ENCODE results near the gene TPM4.

Gene TPM4

DNA sequence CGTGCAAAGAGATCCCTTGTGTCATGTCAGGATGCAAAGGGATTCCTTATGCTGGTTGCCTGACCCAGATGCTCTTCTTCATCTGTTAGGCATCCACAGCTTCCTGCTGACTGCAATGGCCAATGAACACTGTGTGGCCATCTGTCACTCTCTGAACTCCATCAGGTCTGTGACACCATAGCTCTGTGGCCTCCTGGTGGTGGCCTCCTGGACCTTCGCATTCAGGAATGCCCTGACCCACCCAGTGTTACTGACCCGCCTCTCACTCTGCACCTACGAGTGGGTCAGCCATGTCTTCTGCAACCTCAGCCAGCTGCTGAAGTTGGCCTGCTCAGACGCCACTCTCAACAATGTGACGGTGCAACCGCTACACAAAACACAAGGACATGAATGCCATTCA lies 23.9 kb upstream of the TPM4 start:
- no peak for DNase-seq (ENCODE audit: extremely low read depth, low read depth)
- TF ChIP-seq, protein P1, sequence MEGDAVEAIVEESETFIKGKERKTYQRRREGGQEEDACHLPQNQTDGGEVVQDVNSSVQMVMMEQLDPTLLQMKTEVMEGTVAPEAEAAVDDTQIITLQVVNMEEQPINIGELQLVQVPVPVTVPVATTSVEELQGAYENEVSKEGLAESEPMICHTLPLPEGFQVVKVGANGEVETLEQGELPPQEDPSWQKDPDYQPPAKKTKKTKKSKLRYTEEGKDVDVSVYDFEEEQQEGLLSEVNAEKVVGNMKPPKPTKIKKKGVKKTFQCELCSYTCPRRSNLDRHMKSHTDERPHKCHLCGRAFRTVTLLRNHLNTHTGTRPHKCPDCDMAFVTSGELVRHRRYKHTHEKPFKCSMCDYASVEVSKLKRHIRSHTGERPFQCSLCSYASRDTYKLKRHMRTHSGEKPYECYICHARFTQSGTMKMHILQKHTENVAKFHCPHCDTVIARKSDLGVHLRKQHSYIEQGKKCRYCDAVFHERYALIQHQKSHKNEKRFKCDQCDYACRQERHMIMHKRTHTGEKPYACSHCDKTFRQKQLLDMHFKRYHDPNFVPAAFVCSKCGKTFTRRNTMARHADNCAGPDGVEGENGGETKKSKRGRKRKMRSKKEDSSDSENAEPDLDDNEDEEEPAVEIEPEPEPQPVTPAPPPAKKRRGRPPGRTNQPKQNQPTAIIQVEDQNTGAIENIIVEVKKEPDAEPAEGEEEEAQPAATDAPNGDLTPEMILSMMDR (IDR thresholded peaks at IDR 0.05; ENCODE audit: low read depth, low read length): no peak

DNA sequence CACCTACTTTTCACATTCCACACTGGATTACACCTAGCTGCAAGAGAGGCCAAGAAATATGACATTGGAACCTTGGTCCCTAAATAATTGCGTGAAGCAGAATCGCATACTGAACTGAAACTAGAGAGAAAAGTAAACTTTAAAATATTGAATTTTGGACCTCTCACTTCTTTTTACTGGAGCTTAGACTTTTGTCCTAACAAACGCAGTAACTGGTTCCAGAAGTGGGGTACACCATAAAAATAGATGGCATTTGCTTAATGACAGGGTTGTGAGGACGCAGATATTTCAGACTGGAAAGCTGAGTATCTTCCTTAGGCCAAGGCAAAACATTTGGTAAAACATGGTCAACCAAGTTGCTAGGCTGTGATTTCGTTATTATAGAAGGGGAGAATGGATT lies 19.2 kb upstream of the TPM4 start:
- TF ChIP-seq, protein P1 (IDR thresholded peaks at IDR 0.05; ENCODE audit: low read depth, low read length): no peak
- DNase-seq (ENCODE audit: extremely low read depth, low read depth): no peak

DNA sequence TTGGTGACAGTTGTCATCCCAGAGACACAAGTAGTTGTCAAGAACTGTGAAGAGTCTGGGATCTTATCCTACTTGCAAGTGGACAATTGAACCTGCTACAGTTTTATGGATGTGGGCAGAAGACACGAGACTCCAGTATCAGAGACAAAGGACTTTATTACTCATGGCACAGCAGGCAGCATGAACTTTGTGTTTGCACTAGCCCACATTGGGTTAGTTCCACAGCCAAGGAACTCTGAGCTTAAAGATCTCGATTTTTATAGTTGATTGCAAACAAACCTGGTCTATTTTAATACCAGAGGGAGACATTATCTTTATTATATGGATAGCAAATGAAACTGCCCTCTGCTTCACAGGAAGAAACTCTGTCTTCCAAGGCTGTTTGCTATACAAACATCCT lies 16.0 kb upstream of the TPM4 start:
- TF ChIP-seq, protein P1 (IDR thresholded peaks at IDR 0.05; ENCODE audit: low read depth, low read length): no peak
- no peak for DNase-seq (ENCODE audit: extremely low read depth, low read depth)

DNA sequence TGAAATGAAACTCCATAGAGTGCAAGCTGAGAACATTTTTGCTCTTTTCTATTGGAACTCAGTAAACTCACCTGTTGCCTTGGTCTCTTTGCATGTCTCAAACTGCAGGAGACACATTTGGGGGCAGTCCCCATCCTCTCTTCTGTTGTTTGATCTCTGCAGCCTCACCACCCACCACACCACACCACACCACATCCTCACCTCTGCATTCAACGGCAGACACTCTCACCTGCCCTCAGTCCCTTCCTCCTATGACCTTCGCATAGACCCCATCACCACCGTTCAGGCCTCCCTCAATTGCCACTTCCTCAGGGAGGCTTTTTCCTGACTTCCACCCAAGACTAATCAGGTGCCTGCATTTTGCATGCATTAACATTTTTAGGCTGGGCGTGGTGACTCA lies 14.4 kb upstream of the TPM4 start:
- no peak for DNase-seq (ENCODE audit: extremely low read depth, low read depth)
- TF ChIP-seq, protein P1 (IDR thresholded peaks at IDR 0.05; ENCODE audit: low read depth, low read length): no peak

DNA sequence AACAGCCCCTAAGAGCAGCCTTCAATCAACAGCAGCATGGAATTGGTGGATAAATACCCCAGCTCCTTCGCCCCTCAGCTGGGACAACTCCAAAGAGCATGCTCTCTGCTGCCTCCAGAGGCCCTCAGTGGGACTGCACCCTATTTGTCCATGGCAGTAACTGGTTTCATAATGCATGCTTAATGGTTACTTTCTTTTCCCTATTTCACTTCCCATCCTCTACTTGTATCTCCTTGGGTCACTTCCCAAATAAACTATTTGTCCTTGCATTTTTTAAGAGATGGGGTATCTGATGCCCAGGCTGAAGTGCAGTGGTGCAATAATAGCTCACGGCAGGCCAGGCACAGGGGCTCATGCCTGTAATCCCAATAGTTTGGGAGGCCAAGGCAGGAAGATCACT lies 13.5 kb upstream of the TPM4 start:
- TF ChIP-seq, protein P1 (IDR thresholded peaks at IDR 0.05; ENCODE audit: low read depth, low read length): peak; percentile 85
- no peak for DNase-seq (ENCODE audit: extremely low read depth, low read depth)

DNA sequence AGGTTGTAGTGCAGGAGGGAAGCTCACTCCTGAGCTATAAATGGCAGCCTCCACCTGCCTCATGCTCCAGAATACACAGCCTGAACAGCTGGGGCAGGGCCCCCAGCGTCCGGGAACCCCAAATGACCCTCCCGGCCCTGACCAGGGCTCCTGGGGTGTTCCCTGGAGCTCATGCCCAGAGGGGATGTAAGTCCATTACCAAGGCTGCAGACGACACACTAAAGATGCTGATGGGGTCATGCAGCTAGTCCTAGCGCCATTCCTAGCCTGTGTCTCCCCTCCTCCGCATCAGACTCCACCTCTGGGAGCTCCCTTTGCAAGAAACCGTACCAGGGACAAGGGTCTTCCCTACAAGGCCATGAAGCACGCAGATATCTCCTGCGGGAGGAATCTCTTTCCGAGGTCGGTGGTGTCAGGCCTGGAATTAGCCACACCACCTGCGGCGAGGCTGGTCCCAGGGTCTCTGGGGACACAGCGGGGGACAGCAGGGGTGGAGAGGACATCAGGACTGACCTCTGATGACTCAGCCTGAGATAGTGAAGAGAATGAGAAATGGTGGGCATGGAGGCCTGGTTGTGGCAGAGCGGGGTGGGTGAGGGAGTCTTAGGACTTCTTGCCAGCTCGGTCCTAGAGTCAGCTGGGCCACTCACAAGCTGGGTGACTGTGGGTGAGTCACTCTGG lies 11.9 kb upstream of the TPM4 start:
- no peak for DNase-seq (ENCODE audit: extremely low read depth, low read depth)
- TF ChIP-seq, protein P1 (IDR thresholded peaks at IDR 0.05; ENCODE audit: low read depth, low read length): no peak

DNA sequence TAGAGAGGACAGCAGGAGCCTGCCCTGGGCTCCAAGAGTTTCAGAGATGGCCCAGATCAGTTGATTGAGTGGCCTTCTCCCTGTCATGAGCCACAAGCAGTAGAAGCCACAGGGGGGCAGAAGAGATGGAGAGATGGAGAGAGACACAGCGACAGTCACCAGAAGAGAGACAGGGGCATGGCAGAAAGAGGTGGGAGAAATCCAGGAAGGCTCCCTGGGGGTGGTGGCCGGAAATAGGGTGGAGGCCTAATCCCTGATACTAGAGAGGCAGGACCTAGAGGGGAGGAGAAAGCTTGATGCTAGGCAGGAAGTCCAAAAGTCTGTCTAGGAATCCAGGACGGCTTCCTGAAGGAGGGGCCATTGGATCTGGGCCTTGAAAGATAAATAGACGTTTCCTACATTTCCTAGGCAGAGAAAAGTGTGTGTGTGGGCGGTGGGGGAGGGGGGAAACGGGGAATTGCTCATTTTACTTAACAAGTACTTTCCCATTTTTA lies 9.6 kb upstream of the TPM4 start:
- no peak for DNase-seq (ENCODE audit: extremely low read depth, low read depth)
- TF ChIP-seq, protein P1 (IDR thresholded peaks at IDR 0.05; ENCODE audit: low read depth, low read length): peak; percentile 32

All from AG09319 (cell line).